ENCODE results near the gene SYT2.

DNA sequence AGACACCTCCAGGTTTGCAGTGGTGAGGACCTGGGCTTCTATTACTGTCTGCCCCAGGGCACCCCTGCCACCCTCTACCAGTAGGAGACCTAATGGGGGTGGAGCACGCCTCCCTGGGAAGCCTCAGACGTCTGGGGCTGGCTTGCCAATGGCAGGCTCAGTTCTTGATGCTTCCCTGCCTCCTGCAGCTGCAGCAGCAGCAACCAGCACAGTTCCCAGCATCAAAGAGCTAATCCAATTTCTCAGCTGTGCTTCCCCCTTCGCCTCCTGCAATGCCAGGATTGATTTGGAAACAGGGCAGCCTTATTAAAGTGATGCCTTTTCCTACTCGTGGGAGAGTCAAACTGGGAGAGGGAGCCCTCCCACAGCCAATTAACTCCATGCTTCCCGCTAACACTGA, 8.2 kb downstream of the SYT2 start:
- TF ChIP-seq, protein P1, sequence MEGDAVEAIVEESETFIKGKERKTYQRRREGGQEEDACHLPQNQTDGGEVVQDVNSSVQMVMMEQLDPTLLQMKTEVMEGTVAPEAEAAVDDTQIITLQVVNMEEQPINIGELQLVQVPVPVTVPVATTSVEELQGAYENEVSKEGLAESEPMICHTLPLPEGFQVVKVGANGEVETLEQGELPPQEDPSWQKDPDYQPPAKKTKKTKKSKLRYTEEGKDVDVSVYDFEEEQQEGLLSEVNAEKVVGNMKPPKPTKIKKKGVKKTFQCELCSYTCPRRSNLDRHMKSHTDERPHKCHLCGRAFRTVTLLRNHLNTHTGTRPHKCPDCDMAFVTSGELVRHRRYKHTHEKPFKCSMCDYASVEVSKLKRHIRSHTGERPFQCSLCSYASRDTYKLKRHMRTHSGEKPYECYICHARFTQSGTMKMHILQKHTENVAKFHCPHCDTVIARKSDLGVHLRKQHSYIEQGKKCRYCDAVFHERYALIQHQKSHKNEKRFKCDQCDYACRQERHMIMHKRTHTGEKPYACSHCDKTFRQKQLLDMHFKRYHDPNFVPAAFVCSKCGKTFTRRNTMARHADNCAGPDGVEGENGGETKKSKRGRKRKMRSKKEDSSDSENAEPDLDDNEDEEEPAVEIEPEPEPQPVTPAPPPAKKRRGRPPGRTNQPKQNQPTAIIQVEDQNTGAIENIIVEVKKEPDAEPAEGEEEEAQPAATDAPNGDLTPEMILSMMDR (IDR thresholded peaks at IDR 0.05), result no peak
- no peak for TF ChIP-seq POLR2A (IDR thresholded peaks at IDR 0.05)
